AG08396 (cell line): ENCODE measurements around the gene SLC35F1.
"Not testable (repeated sequence)": the region's sequence is repeated elsewhere in the genome, so short reads cannot be mapped to it uniquely, and the experiment has no call there.

Experiments used
- DNase-seq: peaks from one replicate; pipeline ENCODE4 v3.0.0; 2012; ENCODE audit warnings: low spot score, mixed read lengths

SLC35F1 gene

GRCh38 chr6:117906958-117907600 lies at the start of gene SLC35F1:
TSS of gene SLC35F1 (plus strand) at chr6:117907264.
- DNase-seq, result peak; percentile 55

GRCh38 chr6:117858601-117859000 lies 48.5 kb upstream of the SLC35F1 start:
- DNase-seq, result not testable (repeated sequence)

- no peak for DNase-seq
Observed at GRCh38 chr6:117861545-117861944, 45.5 kb upstream of the SLC35F1 start.

GRCh38 chr6:117866561-117866960 lies 40.5 kb upstream of the SLC35F1 start:
- DNase-seq, result no peak

- DNase-seq, result no peak
Observed at GRCh38 chr6:117870486-117871242, 36.4 kb upstream of the SLC35F1 start.

- no peak for DNase-seq
Observed at GRCh38 chr6:117880824-117881223, 26.2 kb upstream of the SLC35F1 start.

- no peak for DNase-seq
Observed at GRCh38 chr6:117890172-117890571, 16.9 kb upstream of the SLC35F1 start.

GRCh38 chr6:117906507-117906957 lies 532 bp upstream of the SLC35F1 start:
- no peak for DNase-seq

GRCh38 chr6:117907601-117908245 lies 659 bp downstream of the SLC35F1 start:
- DNase-seq, result peak; percentile 20

GRCh38 chr6:117908246-117909068 lies 1.4 kb downstream of the SLC35F1 start:
- no peak for DNase-seq

GRCh38 chr6:117909638-117910037 lies 2.6 kb downstream of the SLC35F1 start:
- DNase-seq, result no peak

GRCh38 chr6:117910549-117910948 lies 3.5 kb downstream of the SLC35F1 start:
- DNase-seq, result no peak

GRCh38 chr6:117911150-117911549 lies 4.1 kb downstream of the SLC35F1 start:
- DNase-seq, result no peak

- no peak for DNase-seq
Observed at GRCh38 chr6:117911660-117912059, 4.6 kb downstream of the SLC35F1 start.

- no peak for DNase-seq
Observed at GRCh38 chr6:117915846-117916245, 8.8 kb downstream of the SLC35F1 start.

GRCh38 chr6:117916483-117916882 lies 9.4 kb downstream of the SLC35F1 start:
- DNase-seq, result no peak

GRCh38 chr6:117917176-117917575 lies 10.1 kb downstream of the SLC35F1 start:
- no peak for DNase-seq

GRCh38 chr6:117918454-117918853 lies 11.4 kb downstream of the SLC35F1 start:
- DNase-seq, result no peak

- no peak for DNase-seq
Observed at GRCh38 chr6:117919275-117919674, 12.2 kb downstream of the SLC35F1 start.

- no peak for DNase-seq
Observed at GRCh38 chr6:117919775-117920729, 13.0 kb downstream of the SLC35F1 start.

GRCh38 chr6:117924690-117925089 lies 17.6 kb downstream of the SLC35F1 start:
- no peak for DNase-seq
